DMS114 treated with DMSO at 0.1 percent for 48 hours (cell line): ENCODE data around the gene RNF157.

ENCODE experiments used
- DNase-seq: peaks from one replicate; lab custom pipeline; 2025; ENCODE audit not compliant: unreplicated experiment; lab: John Stamatoyannopoulos, UW

Gene RNF157

DNA sequence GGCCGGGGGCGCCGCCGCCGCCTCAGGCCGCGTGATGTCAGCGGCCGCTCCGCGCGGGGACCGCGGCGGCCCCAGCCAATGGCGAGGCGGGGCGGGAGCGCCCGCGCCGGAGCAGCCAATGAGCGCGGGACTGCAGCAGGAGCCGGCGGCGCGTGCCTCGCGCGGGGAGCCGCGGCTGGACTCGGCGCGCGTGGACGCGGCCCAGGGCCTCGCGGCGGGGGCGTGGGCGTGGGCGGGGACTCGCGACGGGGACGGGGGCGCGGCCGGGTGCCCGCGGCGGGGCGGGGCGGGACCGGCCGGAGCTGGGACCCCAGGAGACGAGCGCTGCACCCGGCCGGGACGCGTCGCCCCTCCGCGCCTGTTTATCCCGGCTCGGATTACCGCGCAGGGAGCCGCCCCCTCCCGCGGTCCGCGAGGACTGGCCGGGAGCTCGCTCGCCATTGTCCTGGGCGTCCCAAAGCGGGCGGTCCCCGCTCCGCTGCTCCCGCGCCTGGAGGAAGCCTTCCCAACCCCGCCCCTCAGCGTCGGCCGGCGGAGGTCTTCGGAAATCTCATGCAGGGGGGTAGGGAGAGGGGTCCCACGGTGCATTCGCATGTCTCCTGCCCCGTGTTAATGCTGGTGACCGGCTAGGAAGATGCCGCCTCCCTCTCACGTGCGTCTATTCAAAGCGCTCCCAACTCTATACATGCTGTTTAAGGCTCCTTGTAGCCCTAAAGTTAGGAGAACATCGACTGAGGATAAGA, at the start of gene RNF157:
Gene RNF157, minus strand, starts transcription at position 33 of the 743 bp plus-strand sequence. CDS start 253 bp downstream, outside the sequence.
- peak; percentile 17 for DNase-seq

DNA sequence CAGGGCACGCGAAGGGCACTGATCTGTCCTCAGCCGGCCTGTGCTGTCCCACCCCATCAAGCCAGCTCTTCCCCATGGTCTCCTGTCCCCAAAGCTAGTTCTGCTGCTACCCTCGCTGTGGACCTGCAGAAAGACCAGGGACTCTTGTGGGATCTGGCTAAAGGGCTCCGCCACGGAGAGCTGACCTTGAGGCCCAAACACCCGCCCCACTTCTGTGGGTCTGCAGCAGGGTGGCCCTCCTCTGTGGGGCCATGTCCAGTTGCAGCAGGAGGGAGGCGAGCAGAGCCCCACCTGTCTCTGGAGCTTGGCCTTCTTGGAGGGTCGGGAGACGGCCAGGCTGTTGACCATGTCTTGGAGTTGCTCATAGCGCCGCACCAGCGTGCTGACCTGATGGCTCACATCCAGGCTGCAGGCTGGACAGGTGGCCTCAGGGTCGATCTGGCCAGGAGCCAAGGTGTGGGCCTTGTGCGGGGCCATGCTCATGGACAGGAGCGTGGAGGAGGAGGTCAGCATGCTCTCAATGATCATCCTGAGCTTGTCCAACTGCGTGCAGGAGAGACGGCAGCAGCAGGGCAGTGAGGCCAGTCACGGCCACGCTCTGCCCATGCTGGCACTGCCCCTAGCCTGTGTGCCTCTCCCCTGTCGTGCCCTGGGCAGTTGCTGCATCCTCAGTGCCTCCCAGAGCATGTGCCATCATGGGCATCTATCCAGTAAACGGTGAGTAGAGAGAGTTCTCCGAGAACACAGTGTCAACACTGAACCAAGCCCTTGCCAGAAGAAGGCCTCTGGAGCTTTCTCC, 41.5 kb upstream of the RNF157 start:
- no peak for DNase-seq

DNA sequence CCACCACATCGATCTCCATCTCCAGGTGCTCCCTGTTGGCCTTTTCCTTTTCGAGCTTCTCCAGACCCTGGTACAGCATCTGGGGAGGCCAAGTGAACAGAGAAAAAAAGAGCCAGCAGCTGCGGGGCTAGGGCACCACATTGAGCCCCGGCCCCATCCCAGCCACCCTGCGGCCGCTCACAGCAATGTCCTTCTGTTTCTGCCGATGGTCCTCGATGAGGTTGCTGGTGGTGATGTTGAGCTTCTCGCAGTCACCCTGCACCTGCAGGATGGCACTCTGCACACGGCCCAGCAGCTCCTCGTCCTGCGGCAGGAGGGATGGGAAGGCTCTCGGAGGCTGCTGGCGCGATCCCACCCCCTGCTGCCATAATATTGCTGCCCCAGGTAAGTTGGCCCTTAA, 40.4 kb upstream of the RNF157 start:
- no peak for DNase-seq

DNA sequence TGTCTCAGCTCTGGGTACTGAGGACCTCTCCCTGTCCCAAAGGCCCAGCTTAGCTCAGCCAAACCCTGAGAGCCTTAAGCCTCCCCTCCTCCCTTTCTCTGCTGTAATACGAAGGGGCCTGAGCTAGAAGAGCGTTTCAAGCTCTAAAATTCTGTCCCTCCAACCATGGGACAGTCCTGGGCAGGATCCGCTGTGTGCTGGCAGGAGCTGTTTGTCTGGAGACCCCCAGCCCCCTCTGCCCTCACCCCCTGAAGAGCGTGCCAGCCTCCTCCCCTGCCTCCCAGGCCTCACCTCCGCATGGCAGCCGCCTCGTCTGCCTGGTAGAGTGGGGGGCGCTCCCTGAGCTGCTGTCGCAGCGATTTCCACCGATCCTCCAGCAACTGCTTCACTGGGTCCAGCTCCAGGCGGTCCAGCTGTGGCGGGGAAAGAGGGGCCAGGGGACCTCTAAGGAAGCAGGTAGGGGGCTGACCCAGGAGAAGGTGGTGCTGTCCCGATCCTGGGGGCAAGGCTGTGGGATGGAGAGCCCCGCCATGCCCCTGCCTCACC, 39.5 kb upstream of the RNF157 start:
- no peak for DNase-seq

DNA sequence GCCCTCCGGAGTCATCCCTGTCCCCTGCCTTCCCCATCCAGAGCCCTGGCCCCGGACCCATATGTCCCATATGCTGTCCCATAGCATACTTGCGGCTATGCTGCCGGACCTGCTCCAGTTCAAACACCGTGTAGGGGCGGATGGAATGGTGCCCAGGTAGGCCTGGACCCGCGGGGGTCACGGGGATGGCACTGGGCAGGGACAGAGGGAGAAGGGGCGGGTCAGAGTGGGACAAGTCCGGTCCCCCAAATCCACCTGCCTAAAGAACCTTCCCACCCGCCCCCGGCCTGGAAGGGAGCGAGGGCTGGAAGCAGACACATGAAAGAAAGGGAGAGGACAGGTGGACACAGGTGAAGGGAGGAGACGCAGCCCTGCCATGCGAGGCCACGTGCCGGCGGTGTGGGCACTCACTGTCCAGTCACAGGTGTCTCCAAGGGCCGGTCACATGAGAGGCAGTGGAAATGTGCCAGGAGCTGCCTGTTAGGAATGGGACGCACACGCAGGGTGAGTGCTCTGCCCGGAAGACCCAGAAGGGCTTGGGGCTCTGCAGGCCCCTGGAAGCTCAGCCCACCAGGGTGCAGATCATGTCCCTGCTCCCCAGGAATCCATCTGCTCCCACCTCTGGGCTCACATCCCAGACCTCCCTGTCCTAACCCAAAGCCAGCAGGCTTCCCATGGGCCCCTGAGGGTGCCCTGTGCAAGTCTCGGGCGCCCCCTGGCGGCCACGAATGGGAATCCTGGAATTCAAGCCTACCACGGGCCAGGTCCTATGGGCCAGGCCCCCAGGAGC, 38.9 kb upstream of the RNF157 start:
- peak; percentile 33 for DNase-seq

DNA sequence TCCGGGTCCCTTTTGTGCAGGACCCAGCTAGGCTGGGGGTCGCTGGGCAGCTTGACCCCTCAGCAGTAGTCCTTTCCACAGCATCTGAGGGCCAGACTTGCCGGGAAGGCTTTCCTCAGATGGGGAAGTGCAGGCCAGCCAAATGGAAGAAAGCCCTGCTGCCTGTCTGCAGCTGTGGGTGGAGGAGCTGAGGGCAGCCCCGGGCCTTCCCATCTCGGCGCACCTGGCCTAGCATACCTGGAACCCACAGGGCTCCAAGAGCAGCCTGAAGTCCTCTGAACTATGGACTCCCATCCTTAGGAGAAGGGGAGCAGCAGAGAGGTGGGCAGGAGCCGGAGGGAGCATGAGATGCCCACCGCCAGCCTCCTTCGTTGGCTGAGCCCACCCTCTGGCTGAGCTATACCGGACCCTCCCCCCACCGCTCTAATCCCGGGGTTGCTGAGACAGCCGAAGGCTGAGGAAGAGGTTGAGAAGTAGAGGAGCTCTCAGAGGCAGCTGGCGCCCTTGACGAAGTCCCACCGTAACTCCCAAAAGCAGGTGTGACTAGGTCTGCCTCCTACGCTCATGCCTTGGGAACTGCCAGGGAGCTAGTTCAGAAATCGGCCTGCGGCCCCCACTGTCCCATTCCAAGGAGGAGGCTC, 38.1 kb upstream of the RNF157 start:
- no peak for DNase-seq

DNA sequence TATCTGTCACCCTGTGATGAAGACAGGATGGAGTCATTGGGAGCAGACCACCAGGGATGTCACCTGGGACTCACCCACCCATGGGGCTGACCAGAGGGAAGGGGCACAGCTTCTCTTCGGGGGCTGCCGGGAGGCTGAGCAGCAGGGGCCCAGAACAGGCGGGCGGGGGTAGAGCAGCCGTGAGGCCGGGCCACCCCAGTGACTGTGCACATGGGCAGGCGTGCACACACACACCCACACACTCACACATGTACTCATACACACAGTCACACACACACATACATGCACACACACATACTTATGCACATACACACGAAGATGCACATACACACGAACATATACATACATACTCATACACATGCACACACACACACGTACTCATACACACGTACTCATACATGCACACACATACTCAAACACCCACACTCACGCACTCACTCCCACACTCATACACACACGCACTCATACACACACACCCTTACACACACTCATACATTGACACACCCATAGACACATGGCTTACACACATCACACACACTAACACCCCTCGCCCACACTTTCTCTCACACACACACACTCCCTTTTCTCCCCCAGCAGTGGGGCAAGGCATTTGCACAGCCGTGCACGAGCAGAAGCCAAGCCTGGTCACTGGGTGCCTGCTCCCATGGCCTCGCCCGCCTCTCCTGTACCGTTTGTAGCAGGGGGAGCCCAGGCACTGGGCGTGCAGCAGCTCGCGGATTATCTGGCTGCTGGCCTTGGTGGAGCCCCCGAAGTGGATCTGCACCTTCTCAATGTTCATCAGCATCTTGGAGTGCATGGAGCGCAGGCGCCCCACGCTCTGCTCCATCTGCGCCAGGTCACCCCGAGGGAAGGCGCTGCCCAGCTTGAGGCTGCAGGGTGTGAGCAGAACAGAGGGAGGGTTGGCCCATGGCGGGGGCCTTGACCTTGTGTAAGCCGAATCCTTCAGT, 37.3 kb upstream of the RNF157 start:
- DNase-seq = no peak

DNA sequence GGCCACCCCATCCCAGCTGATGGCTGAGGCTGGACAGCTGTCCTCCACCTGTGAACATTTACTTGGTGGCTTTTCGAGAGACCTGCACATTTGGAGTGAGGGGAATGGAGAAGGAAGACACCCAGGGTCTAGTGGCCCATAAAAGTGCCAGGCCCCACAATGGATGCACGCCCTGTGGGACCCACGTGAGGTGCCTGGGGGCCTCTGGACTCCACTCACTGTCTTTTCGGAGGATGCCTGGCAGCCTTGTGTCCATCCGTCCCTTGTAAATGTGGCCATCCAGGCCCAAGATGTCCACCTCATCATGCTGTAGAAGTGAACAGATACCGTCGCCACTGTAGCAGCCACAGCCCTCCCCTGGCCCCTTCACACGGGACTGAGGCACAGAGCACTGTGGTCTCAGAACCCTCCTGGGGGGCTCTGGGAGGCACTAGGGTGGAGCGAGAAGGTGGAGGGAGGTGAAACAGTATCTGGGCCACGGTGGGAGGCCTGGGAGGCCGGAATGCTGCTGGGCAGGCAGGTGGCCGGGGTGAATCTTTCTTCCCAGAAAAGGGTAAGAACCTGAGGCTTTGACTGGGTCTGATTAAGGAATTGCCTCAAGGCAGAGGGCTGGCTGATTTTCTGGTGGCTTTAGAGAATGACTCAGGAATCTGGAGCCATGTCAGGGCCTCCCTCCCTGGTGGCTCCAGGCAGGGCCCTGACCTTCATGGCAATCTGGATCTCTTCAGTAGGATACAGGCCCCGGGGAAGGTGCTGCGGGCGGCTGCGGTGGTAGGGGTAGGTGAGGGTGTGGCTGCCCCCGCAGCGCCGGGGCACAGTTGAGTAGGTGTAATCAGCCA, 36.4 kb upstream of the RNF157 start:
- no peak for DNase-seq

DNA sequence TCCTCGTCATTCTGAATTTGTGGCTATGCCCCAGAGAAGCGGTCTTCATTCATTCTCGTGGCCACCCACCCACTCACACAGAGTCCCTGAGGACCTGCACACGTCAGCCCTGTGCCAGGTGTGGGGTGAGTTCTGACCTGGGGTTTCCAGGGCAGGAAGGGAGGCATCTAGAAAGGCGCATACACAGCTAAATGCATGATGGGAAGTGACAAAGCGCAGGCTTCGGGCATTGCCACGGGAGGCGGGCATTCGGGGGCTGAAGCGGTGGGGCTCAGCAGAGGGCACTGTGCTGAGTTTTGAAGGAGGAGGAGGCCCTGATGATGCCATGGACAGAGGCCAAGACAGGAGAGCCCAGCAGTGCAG, 35.8 kb upstream of the RNF157 start:
- DNase-seq = no peak

DNA sequence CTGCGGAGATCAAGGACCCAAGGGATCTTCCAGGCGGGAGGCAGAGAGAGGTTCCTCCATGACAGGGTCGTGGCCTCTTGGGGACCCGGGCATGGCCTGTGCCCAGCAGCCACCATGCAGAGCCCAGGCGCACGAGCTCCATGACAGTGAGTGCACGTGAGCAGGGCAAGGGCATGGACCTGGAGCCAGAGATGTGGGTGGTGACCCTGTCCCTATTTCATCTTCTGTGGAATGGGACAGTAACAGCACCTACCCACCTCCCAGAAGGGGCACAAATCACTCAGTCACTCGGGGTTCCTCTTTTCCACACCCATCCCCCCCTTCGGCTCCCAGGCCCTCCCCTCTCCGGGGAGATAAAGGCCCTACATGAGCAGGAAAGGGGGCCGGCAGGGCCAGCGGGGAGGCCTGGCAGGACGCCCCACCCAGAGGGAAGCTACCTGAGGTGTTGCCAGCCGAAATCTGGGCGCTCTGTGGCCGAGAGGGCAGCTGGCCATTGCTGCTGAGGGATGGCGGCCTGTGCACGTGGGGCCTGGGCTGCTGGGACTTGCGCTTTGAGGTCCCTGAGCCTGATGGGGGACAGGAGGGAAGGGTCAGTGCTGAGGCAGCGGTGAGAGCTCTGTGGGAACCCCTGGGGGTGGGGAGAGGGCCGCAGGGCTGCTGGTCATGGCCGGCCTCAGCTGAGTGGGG, 35.2 kb upstream of the RNF157 start:
- DNase-seq = no peak

DNA sequence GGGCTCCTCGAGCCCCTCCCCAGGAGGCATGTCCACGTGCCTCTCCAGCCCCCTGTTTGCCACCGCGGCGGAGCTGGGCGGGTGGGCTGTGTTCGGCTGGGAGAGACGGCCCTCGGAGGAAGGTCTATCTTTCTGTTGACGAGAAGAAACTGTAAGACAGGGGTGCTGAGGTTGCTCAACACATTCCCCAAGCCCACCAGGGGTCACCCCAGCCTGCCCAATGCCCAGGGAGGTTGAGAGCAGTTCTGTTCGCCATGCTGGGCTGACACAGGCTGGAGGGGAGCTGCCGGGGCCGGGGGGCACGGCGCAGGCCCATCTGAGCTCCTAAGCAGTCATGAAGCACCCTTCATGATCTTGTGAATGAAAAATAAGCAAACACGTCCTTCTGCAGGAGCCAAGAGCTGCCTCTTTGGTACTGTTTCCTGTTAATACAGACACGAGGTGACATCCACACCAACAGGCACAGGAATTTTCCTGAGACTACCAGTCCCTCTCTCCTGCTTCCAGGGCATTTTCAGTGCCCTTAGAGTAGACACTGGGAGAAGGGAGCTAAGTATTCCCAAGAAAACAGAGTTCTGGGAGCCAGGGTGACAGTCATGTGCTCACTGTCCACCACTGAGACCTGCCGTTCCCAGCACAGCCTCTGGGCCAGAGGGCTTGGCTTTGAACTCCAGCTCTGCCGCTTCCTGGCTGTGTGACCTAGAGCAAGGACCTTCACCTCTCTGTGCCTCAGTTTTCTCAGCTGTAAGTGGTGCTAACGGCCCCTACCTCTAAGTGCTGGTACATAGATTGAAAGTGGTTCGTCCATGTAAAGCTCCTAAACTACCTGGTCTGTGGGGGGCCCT, 34.0 kb upstream of the RNF157 start:
- no peak for DNase-seq

DNA sequence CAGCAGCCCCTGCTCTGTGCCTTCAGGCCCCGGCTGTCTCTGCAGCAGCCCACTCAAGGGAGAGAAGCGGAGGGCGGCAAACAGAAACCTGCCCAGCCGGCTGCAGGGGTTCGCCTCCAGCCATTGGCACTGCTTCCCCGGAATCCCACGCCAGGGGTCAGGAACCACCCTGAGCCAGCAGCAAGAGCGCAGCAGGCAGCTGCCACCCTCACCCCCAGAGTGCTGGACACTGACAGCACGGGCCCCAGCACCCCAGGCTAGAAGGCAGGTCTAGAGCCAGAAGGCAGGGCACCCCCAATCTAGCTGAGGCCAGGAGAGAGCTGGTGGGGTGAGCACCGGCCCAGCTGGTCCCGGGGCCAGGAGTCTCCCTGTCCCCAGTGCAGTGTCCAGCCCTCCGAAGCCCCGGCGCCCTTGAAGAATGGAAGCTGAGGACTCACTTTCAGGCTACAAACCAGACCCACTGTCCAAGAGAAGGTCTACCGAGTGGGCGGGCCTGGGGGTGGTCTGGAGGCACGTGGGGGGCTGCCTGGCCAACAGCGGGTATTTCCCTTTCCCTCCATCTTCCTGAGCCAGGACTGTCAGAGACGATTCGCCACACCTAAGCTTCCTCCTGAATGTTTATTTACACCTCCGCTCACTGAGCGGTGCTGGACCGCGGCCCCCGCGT, 33.3 kb upstream of the RNF157 start:
- no peak for DNase-seq

DNA sequence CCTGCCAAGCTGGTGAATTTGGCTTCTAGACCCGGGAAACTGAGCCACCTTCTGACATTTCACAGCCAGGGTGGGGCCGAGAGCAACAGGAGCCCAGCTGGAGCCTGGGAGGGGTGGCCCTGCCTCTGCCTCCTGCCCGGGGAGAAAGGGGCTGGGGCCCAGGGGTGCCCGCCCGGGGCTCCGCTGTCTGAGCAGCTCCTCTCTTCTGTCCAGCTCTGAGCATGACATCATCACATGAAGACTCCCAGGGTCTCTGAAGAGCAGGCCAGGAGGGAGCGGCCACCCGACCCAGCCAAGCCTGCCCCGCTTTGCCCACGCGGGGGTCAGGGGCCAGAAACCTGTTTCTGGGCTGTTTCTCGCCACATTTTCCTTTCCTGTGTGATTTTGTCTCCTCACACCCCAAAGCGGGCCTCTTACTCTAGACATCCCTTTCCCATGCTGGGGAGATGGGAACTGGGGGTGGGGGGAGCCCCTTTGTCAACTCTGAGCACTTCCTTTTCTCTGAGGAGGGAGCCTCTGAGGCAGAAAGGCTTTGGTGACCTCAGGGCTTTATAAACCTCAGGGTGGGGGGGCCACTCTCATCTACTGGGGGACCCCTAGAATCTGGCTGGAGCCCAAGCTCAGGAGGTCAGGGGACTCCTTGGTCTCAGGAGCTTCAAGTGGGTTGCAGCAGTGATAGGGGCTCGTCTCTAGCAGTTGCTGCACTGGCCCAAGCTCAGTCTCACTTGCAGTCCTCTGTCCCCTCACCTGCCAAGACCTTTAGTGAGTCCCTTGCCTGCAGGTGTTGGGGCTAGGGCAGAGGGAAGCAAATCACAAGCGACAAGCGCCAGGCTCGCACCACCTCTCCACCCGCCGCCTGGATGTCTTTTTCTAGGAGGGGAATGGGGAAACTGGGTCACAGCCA, 32.5 kb upstream of the RNF157 start:
- no peak for DNase-seq

DNA sequence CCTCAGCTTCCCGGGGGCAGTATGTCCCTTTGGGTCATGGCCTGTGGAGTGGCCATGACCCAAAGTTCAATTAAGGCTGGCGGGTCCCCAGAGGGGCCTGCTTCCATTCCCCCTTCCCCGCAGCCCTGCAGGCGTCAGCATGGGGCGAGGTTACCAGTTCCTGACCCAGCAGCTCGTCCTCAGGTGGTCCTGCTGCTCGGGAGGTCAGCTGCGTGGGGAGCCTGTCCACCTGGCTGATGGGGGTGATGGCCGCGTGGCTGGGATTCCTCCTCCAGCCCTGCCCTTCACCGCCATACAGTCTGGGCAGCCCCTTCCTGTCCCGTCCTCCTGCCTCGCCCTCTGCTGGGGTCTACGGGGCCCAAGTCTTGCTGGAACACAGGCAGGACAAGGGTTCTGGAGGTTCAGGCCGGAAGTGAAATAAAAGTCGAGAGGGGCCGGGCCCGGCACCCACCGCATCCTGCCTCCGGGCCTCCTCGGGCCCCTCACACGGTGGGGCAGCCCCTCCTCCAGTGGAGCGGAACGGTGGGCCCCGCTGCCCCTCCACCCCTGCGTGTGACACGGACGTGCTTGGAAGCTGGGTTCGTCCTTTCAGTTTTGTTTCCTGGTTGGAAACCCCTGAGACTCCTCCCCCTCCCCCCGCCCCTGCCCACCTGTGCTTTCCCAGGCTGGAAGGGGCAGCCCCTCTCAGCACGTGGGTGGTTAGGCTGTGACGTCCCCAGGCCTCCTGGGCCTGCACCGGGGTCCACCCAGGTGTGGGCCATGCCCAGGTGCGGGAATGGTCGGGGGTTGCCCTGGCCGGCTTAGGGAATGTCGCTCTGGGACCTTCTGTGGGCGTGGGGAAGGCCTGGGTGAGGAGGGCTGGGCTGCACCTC, 31.6 kb upstream of the RNF157 start:
- DNase-seq = no peak
